IPS-18c (cell line): ENCODE data around the gene CCDC85C.

Experiments used
- H3K4me3 ChIP-seq: 2 replicates; pipeline ENCODE4 v1.7.0; 2013; ENCODE audit warnings: low read depth, mild to moderate bottlenecking, low read length, moderate library complexity; ENCODE audit not compliant: insufficient read depth
- H3K9me3 ChIP-seq: one replicate; pipeline ENCODE4 v1.6.1; 2013; ENCODE audit warnings: mild to moderate bottlenecking, low read length, moderate library complexity; ENCODE audit not compliant: control insufficient read depth, insufficient read depth

CCDC85C gene

DNA sequence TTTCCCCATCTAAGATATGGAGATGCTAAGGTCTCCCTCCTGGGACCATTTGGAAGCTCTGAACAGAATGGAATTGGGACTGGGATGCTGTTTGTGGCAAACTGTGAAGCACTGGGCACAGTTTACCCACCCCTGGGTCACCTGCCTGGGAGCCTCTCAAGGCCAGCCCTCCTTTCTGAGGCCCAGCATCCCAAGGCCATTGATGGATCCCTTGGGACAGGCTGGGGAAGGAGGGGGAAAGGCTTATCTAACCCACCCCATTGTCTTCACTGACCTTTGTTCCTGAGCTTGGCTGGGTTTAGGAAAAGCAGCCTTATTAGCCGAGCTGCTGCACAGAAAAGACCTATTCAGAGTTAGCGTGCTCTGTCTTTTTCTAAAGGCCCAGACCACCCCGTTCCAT lies 5.2 kb downstream of the CCDC85C start:
- H3K4me3 ChIP-seq, result no peak overlapping the region

DNA sequence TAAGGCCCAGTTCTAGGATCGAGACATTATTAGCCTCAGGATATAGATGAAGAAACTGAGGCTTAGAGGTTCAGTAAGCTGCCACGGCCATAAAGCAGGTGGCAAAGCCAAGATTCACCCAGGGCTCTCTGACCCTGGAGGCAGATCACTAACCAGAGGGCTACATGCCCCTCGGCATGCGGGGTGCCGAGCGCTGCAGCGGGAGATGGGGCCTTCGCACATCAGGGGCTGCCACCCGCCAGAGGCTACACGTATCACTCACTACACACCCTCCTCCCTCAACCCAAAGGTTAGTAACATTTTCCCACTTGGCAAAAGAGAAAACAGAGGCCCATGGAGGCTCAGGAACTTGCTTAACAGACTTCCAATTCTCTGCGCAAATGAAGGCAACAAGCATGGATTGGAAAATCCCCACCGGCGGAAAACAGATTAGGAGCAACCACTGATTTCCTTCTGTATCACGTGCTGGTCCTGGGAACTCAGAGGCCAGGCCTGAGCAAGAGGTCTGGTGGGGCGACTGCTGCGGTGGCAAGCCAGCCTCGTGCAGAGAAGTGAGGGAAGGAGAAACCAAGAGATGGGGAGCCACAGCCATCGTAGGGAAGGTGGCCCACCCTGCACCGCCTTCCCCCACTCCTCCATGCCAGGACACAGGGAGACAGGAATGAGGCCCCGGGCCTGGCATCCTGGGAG lies 6.0 kb downstream of the CCDC85C start:
- Histone ChIP-seq H3K9me3 (no peaks in the 10 kb centered on the region), H3K4me3 (no peak overlapping the region)

More for the DNA sequence above, 5.2 kb downstream of the CCDC85C start:
- H3K9me3 ChIP-seq, result no peaks in the 10 kb centered on the region

DNA sequence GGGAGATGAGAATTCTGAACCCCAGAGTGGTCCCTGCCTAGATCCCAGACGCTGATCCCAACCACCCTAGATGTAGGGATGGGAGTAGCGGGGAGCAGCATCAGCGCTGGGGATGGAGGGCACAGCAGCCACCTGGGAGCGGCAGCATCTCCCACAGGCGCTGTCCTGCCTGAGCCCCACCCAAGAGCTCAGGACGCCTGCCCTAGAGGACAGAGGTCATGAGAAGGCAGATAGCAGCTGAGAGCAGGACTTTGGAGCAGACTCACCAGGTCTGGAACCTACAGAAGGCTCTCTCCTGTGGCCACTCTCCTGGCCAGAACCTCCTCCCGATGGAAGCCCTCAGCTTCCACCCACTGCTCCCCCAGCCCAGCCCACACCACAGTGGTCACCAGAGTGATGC lies 7.2 kb downstream of the CCDC85C start:
- no peak overlapping the region; the same call in 1 of the 2 replicates for H3K4me3 ChIP-seq

DNA sequence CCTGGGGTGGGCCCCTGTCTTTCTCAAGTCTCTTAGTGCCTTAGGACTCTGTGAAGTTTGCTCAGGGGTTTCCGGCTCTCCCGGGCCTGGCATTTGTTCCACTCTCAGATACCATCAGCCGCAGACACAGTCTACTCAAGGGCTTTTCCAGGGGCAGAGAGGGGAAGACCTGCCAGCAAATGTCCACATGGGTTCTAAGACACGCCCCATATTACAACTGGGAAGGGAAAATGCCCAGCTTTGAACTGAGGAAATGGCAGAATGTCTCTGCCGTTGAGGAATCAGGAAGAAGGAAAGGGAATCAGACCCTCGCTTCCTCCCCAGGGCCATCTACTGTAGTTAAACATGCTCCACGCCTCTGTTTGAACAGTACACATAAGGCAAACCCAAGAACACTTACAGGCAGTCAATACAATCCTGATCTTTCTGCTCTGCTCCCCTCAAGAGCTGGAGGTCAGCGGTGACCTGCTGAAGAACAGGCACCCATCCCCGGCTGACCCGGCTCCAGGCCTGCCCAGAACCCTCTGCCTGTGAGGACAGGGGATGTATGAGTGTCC lies 7.9 kb downstream of the CCDC85C start:
- Histone ChIP-seq H3K9me3 (no peaks in the 10 kb centered on the region), H3K4me3 (no peak overlapping the region)

More for the DNA sequence above, 7.2 kb downstream of the CCDC85C start:
- H3K9me3 ChIP-seq, result no peaks in the 10 kb centered on the region

DNA sequence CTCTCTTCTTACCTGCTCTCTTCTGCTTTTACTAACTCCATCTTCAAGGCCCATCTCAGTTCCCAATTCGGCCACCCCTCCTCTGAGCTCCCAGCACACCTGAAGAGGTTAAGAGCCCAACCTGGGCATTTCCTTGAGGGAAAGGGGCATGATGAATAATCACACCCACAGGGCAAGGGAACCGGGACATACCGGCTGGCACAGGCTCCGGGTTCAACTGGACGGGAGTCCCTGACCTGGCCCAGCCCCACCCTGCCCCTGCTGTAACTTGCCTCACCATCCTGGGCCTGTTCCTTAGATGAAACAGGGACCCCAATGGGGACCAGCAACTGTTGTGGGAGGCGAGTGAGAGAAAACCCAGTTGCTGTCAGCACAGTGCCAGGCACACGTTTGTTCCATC lies 8.5 kb downstream of the CCDC85C start:
- H3K4me3 ChIP-seq, result no peak overlapping the region

DNA sequence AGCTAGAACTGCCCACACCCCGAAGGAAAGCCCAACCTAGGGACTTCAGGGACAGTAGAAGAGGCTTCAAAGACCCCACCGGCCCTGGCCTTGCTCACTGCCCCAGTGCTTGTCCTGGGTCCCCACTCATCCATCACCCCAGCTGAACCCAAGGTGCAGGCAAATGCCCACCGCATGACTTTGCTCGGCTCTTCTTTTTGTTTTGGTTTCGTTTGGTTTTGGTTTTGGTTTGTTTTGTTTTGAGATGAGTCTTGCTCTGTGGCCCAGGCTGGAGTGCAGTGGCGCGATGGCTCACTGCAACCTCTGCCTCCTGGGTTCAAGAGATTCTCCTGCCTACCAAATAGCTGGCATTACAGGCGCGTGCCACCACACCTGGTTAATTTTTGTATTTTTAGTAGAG lies 9.0 kb downstream of the CCDC85C start:
- Histone ChIP-seq H3K4me3 (no peak overlapping the region), H3K9me3 (no peaks in the 10 kb centered on the region)

More for the DNA sequence above, 8.5 kb downstream of the CCDC85C start:
- no peaks in the 10 kb centered on the region for H3K9me3 ChIP-seq

DNA sequence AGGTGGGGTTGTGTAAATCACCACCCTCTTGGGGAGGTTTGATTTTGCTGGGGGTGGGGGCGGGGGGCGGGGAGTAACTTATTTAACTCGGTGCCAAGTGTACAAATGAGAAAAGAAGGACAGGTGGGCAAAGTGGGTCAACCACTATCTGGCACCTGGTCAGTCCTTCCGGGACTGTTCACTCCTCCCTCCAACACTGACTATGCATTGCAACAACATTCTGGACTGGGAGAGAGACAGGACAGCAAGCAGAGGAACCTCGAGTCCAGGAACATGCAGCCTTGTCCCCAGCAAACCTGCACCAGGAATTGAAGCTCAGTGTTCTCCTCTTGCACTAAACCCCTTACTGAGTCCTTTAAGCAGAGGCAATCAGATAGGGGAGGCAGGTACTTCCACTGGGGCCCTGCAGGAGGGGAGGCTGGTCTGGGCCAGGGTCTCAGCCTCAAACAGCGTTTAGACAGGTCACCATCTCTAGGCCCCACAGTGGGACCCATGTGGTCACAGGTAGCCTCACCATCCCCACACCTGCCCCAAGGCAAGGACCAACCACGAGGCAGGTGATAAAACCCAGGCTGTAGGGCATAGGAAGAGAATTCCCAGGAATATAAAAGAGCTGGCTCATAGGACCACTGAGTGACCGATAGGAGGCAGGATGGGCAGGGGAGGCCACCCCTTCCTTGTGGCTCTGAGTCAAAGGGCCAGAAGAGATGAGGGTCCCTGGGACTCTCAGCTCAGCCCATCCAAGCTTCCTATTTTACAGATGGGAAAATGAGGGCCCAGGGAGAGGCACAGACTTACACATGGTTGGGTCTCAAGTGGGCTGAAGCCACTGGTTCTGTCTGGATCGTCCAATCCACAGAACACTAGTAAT lies 9.8 kb downstream of the CCDC85C start:
- H3K9me3 ChIP-seq, result no peaks in the 10 kb centered on the region
- H3K4me3 ChIP-seq, result no peak overlapping the region

DNA sequence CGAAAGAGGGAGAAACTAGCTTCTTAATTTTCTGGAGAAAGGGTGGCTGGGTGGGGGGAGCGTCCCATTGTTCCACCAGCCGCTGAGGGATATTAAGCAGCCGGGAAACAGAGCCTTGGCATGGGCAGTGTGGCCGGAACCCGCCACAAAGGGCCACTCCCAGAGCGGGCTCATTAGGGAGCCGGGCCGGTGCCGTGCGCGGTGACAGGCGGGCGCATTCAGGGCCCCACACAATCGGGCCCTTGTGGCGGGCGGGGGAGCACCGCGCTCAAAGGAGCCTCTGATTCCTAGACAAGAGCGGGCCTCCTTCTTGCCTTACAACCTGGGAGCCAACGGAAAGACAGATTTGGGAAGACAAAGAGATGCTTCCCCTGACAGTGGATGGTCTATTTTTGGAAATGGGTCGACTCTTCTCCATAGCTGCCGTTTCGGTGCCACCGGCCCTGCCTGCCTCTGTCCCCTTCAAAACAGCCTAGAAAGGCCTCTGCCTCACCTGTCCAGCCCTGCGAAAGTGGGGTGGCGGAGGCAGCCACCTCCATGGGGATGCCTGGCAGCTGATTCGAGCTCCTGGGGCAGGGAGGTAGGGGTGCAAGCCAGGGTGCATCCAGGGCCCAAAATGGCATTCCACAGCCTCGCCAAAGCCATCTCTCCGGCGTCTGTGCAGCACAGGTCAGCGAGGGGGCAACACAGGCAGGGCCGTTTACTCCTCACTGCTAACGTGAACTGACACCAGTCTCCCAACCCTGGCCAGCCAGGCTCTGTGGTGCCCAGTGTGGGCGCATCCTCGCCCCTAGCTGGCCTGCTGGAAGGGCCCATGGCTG lies 10.9 kb downstream of the CCDC85C start:
- Histone ChIP-seq H3K9me3 (no peaks in the 10 kb centered on the region), H3K4me3 (no peak overlapping the region)

DNA sequence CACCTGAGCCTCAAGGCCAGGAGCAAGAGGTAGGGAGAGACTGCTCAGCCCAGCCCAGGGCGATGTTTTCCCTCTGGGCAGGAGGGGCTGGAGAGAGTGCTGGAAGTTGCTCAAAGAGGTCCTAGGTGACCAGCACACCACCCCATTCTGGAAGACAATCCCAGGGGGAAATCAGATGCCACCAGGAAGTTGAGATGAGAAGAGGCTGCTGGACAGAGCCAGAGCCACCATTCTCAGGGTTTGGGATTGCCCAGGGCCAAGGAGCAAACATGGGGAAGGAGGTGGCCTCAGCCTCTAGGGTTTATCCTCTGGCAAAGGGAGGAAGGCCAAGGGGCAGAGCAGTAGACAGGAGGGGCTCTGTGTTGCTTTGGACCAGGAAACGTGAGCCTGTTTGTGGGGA lies 11.6 kb downstream of the CCDC85C start:
- no peak overlapping the region for H3K4me3 ChIP-seq
- H3K9me3 ChIP-seq, result no peaks in the 10 kb centered on the region

DNA sequence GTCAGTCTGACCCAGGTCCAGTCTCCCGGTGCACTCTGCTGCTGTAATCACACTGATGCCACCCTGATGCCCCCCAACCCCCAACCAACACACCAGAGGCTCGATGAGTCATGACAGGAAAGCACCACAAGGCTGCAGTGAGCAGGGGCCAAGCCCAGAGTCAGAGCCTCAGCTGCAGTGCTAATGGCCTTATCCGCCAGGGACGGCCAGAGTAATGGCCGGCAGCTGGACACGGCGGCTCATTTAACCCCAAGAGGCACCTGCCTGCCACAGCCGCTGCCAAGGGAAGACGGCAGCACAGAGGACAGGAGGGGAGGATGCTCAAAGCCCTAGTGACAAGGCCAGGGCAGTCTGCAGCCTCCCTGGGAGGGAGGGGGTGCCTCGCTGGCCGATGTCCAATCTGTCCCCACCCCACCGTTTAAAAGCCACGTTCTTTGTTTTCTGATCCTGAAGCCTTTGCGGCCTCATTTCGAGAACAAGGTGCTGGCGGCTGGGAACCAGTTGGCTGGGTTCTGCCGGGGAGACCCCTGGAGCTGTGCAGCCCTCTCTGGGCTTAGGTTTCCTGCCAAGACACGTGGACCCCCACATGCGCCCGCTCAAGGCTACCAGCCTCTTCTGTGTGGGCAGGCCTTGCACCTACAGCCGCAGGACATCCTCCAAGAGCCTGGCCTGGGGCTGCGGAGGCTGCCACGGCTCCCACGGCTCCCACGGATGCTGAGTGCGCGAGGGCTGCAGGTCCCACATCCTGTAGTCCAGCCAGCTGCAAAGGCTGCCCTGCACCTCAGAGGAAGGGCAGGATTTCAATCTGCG lies 13.1 kb downstream of the CCDC85C start:
- H3K4me3 ChIP-seq, result no peak overlapping the region
- no peaks in the 10 kb centered on the region for H3K9me3 ChIP-seq

DNA sequence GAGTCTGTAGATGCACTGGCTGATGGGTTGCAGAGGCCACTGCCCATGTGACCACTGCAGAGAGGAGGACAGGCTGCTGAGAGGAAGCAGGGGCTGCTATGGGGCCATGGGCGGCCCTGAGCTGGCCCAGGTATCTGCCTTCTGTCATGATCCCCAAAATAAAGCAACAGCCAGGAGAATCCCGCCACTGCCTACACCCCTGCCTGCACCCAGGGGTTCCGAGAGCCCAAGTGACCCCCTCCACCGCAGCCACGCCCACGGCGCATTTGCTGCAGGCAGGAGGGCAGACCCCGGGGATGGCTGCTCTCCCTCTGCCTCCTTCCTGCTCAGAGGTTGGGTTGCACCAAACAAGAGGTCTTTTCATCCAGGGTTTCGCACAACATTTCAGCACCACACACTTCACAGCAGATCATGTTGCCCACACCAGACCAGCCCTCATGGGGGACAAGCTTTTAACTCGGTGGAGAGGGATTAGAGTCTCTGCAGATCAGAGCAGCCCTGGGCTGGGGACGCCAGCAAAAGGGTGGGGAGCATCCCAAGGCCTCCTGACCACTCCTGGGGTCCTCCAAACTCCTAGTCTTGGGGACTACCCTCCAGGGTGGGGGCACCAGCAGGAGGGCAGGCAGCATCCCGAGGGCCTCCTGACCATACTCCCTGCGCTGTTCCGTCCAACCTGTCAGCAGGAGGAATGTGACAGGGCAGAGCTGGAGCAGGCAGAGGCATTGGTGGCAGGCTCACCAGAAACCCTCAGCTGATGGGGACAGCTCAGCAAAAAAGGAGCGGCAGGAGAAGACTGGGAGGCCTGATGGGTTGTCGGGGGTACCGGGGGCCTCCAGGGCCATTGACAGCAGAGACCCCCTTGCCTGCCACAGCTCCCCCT lies 14.1 kb downstream of the CCDC85C start:
- Histone ChIP-seq H3K9me3 (no peaks in the 10 kb centered on the region), H3K4me3 (no peak overlapping the region)

DNA sequence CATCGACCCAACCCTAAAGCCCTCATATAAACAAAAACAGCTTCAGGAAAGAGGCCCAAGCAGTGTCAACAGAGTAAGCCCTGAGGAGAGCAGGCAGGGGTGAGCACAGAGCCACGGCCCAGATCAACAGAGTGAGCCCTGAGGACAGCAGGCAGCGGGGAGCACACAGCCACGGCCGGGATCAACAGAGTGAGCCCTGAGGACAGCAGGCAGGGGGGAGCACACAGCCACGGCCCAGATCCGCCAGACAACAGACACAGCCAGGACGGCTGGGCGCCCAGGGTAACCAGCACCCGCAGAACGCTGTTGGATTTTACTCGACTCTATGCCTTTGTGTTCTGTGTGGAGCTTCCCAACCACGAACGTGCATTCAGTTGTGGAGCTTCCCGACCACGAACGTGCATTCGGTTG lies 15.0 kb downstream of the CCDC85C start:
- H3K9me3 ChIP-seq, result no peaks in the 10 kb centered on the region

DNA sequence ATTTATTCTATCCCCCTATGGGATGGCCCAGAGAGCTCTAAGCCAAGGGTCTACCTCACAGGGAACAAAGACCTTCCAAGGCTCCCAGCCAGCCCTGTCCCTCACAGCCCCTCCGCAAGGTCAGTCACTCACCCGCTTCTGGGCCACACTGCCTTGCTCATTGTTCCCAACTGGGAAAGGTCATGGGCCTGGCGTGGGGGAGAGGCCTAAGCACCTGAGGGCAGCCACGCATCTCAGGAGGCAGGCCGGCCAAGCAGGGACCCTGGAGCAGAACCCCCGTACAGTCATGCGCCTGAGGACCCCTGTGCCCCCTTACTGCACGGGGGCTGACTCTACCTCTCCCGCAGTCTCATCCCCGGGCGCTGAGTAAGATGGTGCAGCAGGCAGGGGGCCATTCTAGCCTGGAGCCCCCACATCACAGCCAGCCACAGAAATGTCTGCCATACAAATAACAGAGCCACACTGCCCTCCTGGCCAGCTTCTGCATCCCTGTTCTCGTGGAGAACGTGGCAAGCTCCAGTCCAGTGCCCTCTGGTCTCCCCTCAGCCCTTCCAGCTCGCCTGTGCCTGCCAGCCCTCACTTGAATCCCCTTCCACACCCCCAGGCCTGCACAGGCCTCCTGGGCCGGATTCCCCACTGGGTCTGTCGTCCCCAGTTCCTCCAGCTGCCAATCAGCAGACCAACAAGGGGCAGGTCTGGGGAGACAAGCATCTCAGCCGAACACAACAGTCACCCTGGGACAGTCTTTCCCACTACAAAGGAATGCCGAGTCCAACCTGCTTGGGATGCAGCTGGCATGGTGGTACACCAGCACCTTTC lies 16.3 kb downstream of the CCDC85C start:
- Histone ChIP-seq H3K9me3 (no peaks in the 10 kb centered on the region), H3K4me3 (no peak overlapping the region)

More for the DNA sequence above, 15.0 kb downstream of the CCDC85C start:
- H3K4me3 ChIP-seq, result no peak overlapping the region; the same call in 1 of the 2 replicates

DNA sequence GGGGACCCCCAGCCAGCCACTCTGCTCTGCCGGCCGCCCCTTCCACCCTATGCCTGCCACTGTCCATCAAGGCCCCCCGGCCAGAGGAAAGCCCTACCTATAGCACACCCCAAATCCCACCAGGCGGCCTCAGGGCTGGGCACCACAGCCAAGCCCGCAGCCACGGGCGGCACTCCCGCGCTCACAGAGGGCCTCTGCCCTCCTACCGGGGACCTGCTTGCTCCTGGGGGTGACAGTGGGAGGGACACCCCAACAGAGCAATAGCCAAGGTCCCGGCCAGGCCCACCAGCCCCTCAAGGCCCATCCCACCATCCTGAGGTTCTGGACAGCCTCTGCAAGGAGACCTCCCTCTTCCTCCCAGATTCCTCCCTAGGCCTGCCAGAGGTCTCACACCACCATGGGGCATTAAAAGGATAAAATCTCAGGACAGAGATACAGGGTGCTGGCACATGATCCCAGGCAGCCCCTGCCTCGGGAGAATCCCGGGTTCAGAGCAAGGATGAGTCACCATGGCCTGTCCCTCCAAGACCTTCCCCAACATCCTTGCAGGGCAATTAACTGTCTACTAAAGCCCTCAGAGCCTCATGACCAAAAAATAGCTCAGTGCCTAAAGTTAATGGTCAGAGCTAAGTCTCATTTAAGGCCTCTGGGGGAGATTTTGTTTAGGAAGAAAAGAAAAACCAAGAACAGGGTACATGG lies 17.1 kb downstream of the CCDC85C start:
- Histone ChIP-seq H3K4me3 (no peak overlapping the region), H3K9me3 (no peaks in the 10 kb centered on the region)
